MCF 10A (cell line): ENCODE measurements around the gene TANC1. TPM values are rescaled to one million over a fixed set of nuclear protein-coding genes. Genes with fewer than 3 reads are reported as not detected.

Source experiments
- BruUV-seq: library from RNA; stranded (reverse); fragments of 400-500 nt; replicated peaks from 2 replicates; lab custom pipeline; 2021; lab: Mats Ljungman, UMichigan
- CTCF ChIA-PET: fragments of 300-600 bp; sonication (Branson Sonifier 250); formaldehyde crosslinking; extraction: SDS; loops from one replicate; lab custom pipeline; 2021; ENCODE audit warnings: antibody characterized with exemption, inconsistent platforms; lab: Yijun Ruan, JAX
- POLR2A ChIA-PET: fragments of 300-600, 350-650 bp; sonication (Branson Sonifier 250); formaldehyde crosslinking; extraction: SDS; loops from one replicate; lab custom pipeline; 2020; ENCODE audit warnings: antibody characterized with exemption, inconsistent platforms; lab: Yijun Ruan, JAX
- DNase-seq: peaks from one replicate; pipeline ENCODE4 v3.0.0-alpha.2; 2018; ENCODE audit not compliant: unreplicated experiment
- H3K27ac Mint-ChIP-seq: one replicate; pipeline ENCODE4 v1.8.0; 2022; ENCODE audit warnings: mild to moderate bottlenecking, low read depth, mixed read lengths; ENCODE audit not compliant: unreplicated experiment
- H3K27me3 Mint-ChIP-seq: one replicate; pipeline ENCODE4 v1.8.0; 2022; ENCODE audit warnings: mixed read lengths; ENCODE audit not compliant: insufficient read depth, unreplicated experiment
- H3K36me3 Mint-ChIP-seq: one replicate; pipeline ENCODE4 v1.8.0; 2022; ENCODE audit warnings: mild to moderate bottlenecking, moderate library complexity, mixed read lengths; ENCODE audit not compliant: insufficient read depth, unreplicated experiment
- H3K4me1 Mint-ChIP-seq: one replicate; pipeline ENCODE4 v1.8.0; 2022; ENCODE audit warnings: mixed read lengths; ENCODE audit not compliant: insufficient read depth, unreplicated experiment
- H3K4me3 Mint-ChIP-seq: one replicate; pipeline ENCODE4 v1.8.0; 2022; ENCODE audit warnings: mild to moderate bottlenecking, moderate library complexity, mixed read lengths; ENCODE audit not compliant: unreplicated experiment
- H3K9me3 Mint-ChIP-seq: one replicate; pipeline ENCODE4 v1.8.0; 2022; ENCODE audit warnings: mixed read lengths; ENCODE audit not compliant: unreplicated experiment
- intact Hi-C: fragments of 100-400 bp; cut with micrococcal nuclease; formaldehyde crosslinking; loops from 2 replicates; pipeline ENCODE4 v1.14.1; 2022
- total RNA-seq: library from RNA; stranded (reverse); gene quantifications from 2 replicates; pipeline ENCODE4 v1.2.3, GENCODE V29; 2022
- TF ChIP-seq, protein P1 (sequence below): fragments of 200-600 bp; IDR thresholded peaks from one replicate; pipeline ENCODE4 v1.8.0; 2022; ENCODE audit warnings: antibody characterized with exemption, mild to moderate bottlenecking; ENCODE audit not compliant: unreplicated experiment

TANC1 gene
- total RNA-seq, 1 experiment from 2014 or later: 35.3 TPM

- Mint-ChIP-seq H3K27ac (peak overlapping the region; percentile 57), H3K36me3 (peaks cover 14% of the 10 kb centered on the region), H3K4me3 (peak overlapping the region; percentile 45), H3K9me3 (peaks cover 2% of the 10 kb centered on the region), H3K4me1 (peaks cover 44% of the 10 kb centered on the region), H3K27me3 (no peaks in the 10 kb centered on the region)
- intact Hi-C loops: no loop called here
- no peak for DNase-seq
- TF ChIP-seq, protein P1, sequence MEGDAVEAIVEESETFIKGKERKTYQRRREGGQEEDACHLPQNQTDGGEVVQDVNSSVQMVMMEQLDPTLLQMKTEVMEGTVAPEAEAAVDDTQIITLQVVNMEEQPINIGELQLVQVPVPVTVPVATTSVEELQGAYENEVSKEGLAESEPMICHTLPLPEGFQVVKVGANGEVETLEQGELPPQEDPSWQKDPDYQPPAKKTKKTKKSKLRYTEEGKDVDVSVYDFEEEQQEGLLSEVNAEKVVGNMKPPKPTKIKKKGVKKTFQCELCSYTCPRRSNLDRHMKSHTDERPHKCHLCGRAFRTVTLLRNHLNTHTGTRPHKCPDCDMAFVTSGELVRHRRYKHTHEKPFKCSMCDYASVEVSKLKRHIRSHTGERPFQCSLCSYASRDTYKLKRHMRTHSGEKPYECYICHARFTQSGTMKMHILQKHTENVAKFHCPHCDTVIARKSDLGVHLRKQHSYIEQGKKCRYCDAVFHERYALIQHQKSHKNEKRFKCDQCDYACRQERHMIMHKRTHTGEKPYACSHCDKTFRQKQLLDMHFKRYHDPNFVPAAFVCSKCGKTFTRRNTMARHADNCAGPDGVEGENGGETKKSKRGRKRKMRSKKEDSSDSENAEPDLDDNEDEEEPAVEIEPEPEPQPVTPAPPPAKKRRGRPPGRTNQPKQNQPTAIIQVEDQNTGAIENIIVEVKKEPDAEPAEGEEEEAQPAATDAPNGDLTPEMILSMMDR: no peak
- ChIA-PET CTCF (interaction anchor here (1.0 to 5.2 kb wide), 2 partner anchors 10 to 26 kb away, joined by 4 to 38 read pairs; no protein-coding TSS in a partner anchor), POLR2A (interaction anchor here (1.1 to 3.4 kb wide), 7 partner anchors 15 to 103 kb away, joined by 3 to 35 read pairs (median 4); no protein-coding TSS in a partner anchor)
- no TSS peak for BruUV-seq
These were observed 122.9 kb downstream of the TANC1 start for GRCh38 chr2:159091381-159091780.

GRCh38 chr2:159091976-159092375 is 123.5 kb downstream of the TANC1 start:
- DNase-seq: peak; percentile 56
- TF ChIP-seq, protein P1: no peak
- H3K9me3 Mint-ChIP-seq: peaks cover 8% of the 10 kb centered on the region
- peak overlapping the region; percentile 45 for H3K4me3 Mint-ChIP-seq
- peaks cover 18% of the 10 kb centered on the region for H3K36me3 Mint-ChIP-seq
- no peaks in the 10 kb centered on the region for H3K27me3 Mint-ChIP-seq
- peaks cover 48% of the 10 kb centered on the region for H3K4me1 Mint-ChIP-seq
- BruUV-seq: no TSS peak
- peak overlapping the region; percentile 57 for H3K27ac Mint-ChIP-seq
- ChIA-PET CTCF (interaction anchor here (0.9 to 5.2 kb wide), 5 partner anchors 11 to 26 kb away, joined by 3 to 38 read pairs (median 4); no protein-coding TSS in a partner anchor), POLR2A (interaction anchor here (0.9 to 3.4 kb wide), 9 partner anchors 8 to 122 kb away, joined by 3 to 35 read pairs (median 4); no protein-coding TSS in a partner anchor)
- intact Hi-C loops: no loop called here

DNA sequence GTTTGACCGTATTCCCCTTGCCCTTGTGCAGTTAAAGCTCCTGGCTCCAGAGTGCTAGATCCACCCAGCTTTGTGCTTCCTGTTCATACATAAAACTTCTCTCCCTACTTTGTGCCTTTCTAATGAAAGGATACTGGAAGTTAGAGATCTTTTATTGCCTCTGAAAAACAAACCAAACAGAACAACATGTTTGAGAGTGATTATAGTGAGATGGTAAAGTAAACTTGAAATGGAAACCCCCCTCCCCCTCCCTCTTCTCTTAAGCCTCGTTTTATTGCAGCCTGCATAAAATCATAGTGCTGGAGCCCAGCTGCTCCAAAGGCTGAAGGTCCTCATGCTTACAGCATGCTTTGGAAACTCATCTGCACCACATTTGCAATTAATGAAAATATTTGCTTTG is 125.1 kb downstream of the TANC1 start:
- Mint-ChIP-seq H3K27ac (peak overlapping the region; percentile 57), H3K27me3 (no peaks in the 10 kb centered on the region), H3K4me1 (peaks cover 54% of the 10 kb centered on the region), H3K9me3 (peaks cover 8% of the 10 kb centered on the region), H3K36me3 (peaks cover 18% of the 10 kb centered on the region), H3K4me3 (no peak overlapping the region)
- TF ChIP-seq, protein P1: no peak
- no peak for DNase-seq
- ChIA-PET POLR2A (interaction anchor here (1.0 to 3.4 kb wide), 4 partner anchors 16 to 50 kb away, joined by 3 to 24 read pairs (median 6); no protein-coding TSS in a partner anchor), CTCF (interaction anchor here (0.9 to 5.2 kb wide), 3 partner anchors 24 to 191 kb away, joined by 4 to 38 read pairs (median 5); no protein-coding TSS in a partner anchor)
- intact Hi-C loops: no loop called here
- no TSS peak for BruUV-seq

DNA sequence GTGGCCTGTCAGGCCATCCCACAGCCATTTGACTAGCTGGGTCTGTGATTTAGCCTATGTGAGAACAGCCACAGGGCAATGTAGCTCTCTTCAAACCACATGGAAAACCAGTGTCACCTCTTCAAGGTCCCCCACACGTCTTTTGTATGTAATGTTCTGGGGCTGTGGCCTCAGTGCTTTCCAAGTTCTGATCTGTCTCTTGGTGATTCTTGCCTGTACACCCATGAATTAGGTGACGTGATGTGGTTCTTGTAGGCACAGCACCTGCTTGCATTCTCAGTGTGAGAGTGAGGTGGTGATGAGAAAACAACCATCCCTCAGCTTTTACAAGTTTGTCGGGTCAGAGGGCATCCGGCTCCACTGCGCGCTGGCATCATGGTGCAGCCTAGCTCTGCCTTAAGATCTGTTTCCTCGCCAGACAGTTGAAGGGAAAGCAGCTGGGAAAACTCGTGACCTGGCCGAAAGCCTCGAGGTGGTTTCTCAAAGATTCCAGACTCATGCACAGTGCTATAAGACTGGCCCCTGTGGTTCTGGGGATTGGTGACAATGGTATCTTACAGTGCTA is 125.8 kb downstream of the TANC1 start:
- no peak for DNase-seq
- Mint-ChIP-seq H3K9me3 (peaks cover 8% of the 10 kb centered on the region), H3K36me3 (peaks cover 18% of the 10 kb centered on the region), H3K4me3 (no peak overlapping the region), H3K27ac (peak overlapping the region; percentile 57), H3K4me1 (peaks cover 59% of the 10 kb centered on the region), H3K27me3 (no peaks in the 10 kb centered on the region)
- intact Hi-C loops: no loop called here
- POLR2A ChIA-PET: interaction anchor here (1.4 kb wide), 1 partner anchor 15 kb away, joined by 6 read pairs; no protein-coding TSS in a partner anchor
- CTCF ChIA-PET: interaction anchor here (0.9 to 5.2 kb wide), 3 partner anchors 24 to 192 kb away, joined by 4 to 38 read pairs (median 5); no protein-coding TSS in a partner anchor
- no TSS peak for BruUV-seq
- TF ChIP-seq, protein P1: no peak
